H9 (cell line): Measurements from ENCODE around the gene TUBB6. TPM values are rescaled to one million over a fixed set of nuclear protein-coding genes. Genes with fewer than 3 reads are reported as not detected.

Experiments used
- DNase-seq: peaks from one replicate; pipeline ENCODE4 v3.0.0-alpha.2; 2017
- H2AFZ ChIP-seq: one replicate; pipeline ENCODE4 v1.6.1; 2013; ENCODE audit warnings: mild to moderate bottlenecking, low read length, control low read depth, moderate library complexity
- H2AK5ac ChIP-seq: 2 replicates; pipeline ENCODE4 v1.6.1; 2013; ENCODE audit warnings: low read length, control low read depth, mixed read lengths; ENCODE audit not compliant: insufficient read length
- H2BK120ac ChIP-seq: one replicate; pipeline ENCODE4 v1.6.1; 2013; ENCODE audit warnings: low read depth, mild to moderate bottlenecking, low read length, control low read depth, inconsistent platforms; ENCODE audit not compliant: poor library complexity, severe bottlenecking
- H2BK12ac ChIP-seq: 2 replicates; pipeline ENCODE4 v1.6.1; 2013; ENCODE audit warnings: low read length, control low read depth, mixed read lengths, low read depth; ENCODE audit not compliant: insufficient read length
- H2BK15ac ChIP-seq: 2 replicates; pipeline ENCODE4 v1.6.1; 2013; ENCODE audit warnings: low read depth, low read length, control low read depth
- H2BK20ac ChIP-seq: one replicate; pipeline ENCODE4 v1.6.1; 2013; ENCODE audit warnings: low read depth, mild to moderate bottlenecking, low read length, control low read depth, inconsistent platforms; ENCODE audit not compliant: poor library complexity, severe bottlenecking
- H2BK5ac ChIP-seq: 2 replicates; pipeline ENCODE4 v1.6.1; 2013; ENCODE audit warnings: low read length, control low read depth, mixed read lengths; ENCODE audit not compliant: insufficient read length
- H3K14ac ChIP-seq: 2 replicates; pipeline ENCODE4 v1.6.1; 2013; ENCODE audit warnings: low read length, control low read depth; ENCODE audit not compliant: insufficient read depth
- H3K18ac ChIP-seq: 2 replicates; pipeline ENCODE4 v1.6.1; 2013; ENCODE audit warnings: low read depth, mild to moderate bottlenecking, mixed read lengths, low read length, control low read depth; ENCODE audit not compliant: insufficient read length
- H3K23ac ChIP-seq: 2 replicates; pipeline ENCODE4 v1.6.1; 2013; ENCODE audit warnings: low read length, control low read depth, mixed read lengths, low read depth; ENCODE audit not compliant: insufficient read length
- H3K23me2 ChIP-seq: 2 replicates; pipeline ENCODE4 v1.6.1; 2013; ENCODE audit warnings: low read depth, mild to moderate bottlenecking, mixed read lengths, low read length, control low read depth; ENCODE audit not compliant: insufficient read length, poor library complexity, severe bottlenecking
- H3K27ac ChIP-seq: 2 replicates; pipeline ENCODE4 v1.5.1; 2013; ENCODE audit warnings: low read length, control low read depth, mixed read lengths, low read depth; ENCODE audit not compliant: insufficient read length
- H3K27me3 ChIP-seq: 2 replicates; pipeline ENCODE4 v1.6.1; 2013; ENCODE audit warnings: low read length, control low read depth, inconsistent platforms; ENCODE audit not compliant: insufficient read depth
- H3K4ac ChIP-seq: 2 replicates; pipeline ENCODE4 v1.6.1; 2013; ENCODE audit warnings: low read depth, mild to moderate bottlenecking, control low read depth, inconsistent platforms, low read length, moderate library complexity
- H3K4me1 ChIP-seq: 2 replicates; pipeline ENCODE4 v1.6.1; 2013; ENCODE audit warnings: low read length, control low read depth, inconsistent platforms; ENCODE audit not compliant: insufficient read depth
- H3K4me2 ChIP-seq: 2 replicates; pipeline ENCODE4 v1.6.1; 2013; ENCODE audit warnings: low read length, control low read depth, mixed read lengths; ENCODE audit not compliant: insufficient read length, insufficient read depth
- H3K56ac ChIP-seq: 2 replicates; pipeline ENCODE4 v1.6.1; 2013; ENCODE audit warnings: low read depth, mild to moderate bottlenecking, mixed read lengths, low read length, control low read depth; ENCODE audit not compliant: insufficient read length
- H3K79me1 ChIP-seq: 2 replicates; pipeline ENCODE4 v1.6.1; 2013; ENCODE audit warnings: low read depth, mild to moderate bottlenecking, moderate library complexity, low read length, control low read depth, inconsistent platforms; ENCODE audit not compliant: insufficient read depth, poor library complexity, severe bottlenecking
- H3K79me2 ChIP-seq: 2 replicates; pipeline ENCODE4 v1.6.1; 2013; ENCODE audit warnings: low read length, control low read depth, inconsistent platforms; ENCODE audit not compliant: insufficient read depth
- H3K9ac ChIP-seq: 2 replicates; pipeline ENCODE4 v1.6.1; 2013; ENCODE audit warnings: low read length, control low read depth, mixed read lengths; ENCODE audit not compliant: insufficient read length; ENCODE audit errors: extremely low read depth
- H3K9me3 ChIP-seq: one replicate; pipeline ENCODE4 v1.6.1; 2013; ENCODE audit warnings: low read depth, low read length, inconsistent platforms; ENCODE audit not compliant: control insufficient read depth
- H3T11ph ChIP-seq: one replicate; pipeline ENCODE4 v1.6.1; 2013; ENCODE audit warnings: mild to moderate bottlenecking, low read length, control low read depth, inconsistent platforms
- H4K20me1 ChIP-seq: one replicate; pipeline ENCODE4 v1.6.1; 2013; ENCODE audit not compliant: control insufficient read depth, insufficient read length, insufficient read depth
- H4K5ac ChIP-seq: 2 replicates; pipeline ENCODE4 v1.6.1; 2013; ENCODE audit warnings: low read depth, mild to moderate bottlenecking, mixed read lengths, low read length, control low read depth; ENCODE audit not compliant: insufficient read length
- H4K8ac ChIP-seq: replicated peaks from 2 replicates; pipeline ENCODE4 v1.6.1; 2013; ENCODE audit warnings: low read length, control low read depth, mixed read lengths, low read depth; ENCODE audit not compliant: insufficient read length
- H4K91ac ChIP-seq: 2 replicates; pipeline ENCODE4 v1.6.1; 2013; ENCODE audit warnings: low read depth, mild to moderate bottlenecking, moderate library complexity, mixed read lengths, low read length, control low read depth; ENCODE audit not compliant: insufficient read length
- H3K27ac Mint-ChIP-seq, 3 experiments: 2 replicates in 2 of 3; 3 replicates in 1 of 3; pipeline ENCODE4 v1.8.0; 2020 to 2021; ENCODE audit warnings: mixed read lengths in 3 of 3, mild to moderate bottlenecking in 1 of 3, moderate library complexity in 1 of 3
- H3K27me3 Mint-ChIP-seq: 2 replicates; pipeline ENCODE4 v1.8.0; 2021; ENCODE audit warnings: low read depth, mild to moderate bottlenecking, moderate library complexity, mixed read lengths
- H3K36me3 Mint-ChIP-seq, 3 experiments: 2 replicates in 2 of 3; 3 replicates in 1 of 3; pipeline ENCODE4 v1.8.0; 2020 to 2021; ENCODE audit warnings: low read depth in 3 of 3, mixed read lengths in 3 of 3; ENCODE audit not compliant: insufficient read depth in 1 of 3
- H3K4me1 Mint-ChIP-seq, 2 experiments: 2 replicates each; pipeline ENCODE4 v1.8.0; 2020; ENCODE audit warnings: mixed read lengths in 2 of 2
- H3K4me3 Mint-ChIP-seq, 2 experiments: 2 replicates in 1 of 2; 3 replicates in 1 of 2; pipeline ENCODE4 v1.8.0; 2020 to 2021; ENCODE audit warnings: mild to moderate bottlenecking in 2 of 2, mixed read lengths in 2 of 2, moderate library complexity in 1 of 2
- H3K9me3 Mint-ChIP-seq, 2 experiments: 2 replicates in 1 of 2; 3 replicates in 1 of 2; pipeline ENCODE4 v1.8.0; 2020; ENCODE audit warnings: mild to moderate bottlenecking in 2 of 2, mixed read lengths in 2 of 2, moderate library complexity in 1 of 2
- CTCF ChIP-seq: fragments of 200-600 bp; sonication (generic); conservative IDR thresholded peaks from 3 replicates; pipeline ENCODE4 v1.8.0; 2021; ENCODE audit warnings: antibody characterized with exemption, mild to moderate bottlenecking
- WGBS: extraction: QIAGEN DNeasy Blood & Tissue Kit; methylation state at CpG from one replicate; pipeline ENCODE4 v1.1.7; 2013; ENCODE audit warnings: missing lambda C conversion rate, low lambda C conversion rate, mixed read lengths; ENCODE audit not compliant: insufficient read length; ENCODE audit errors: extremely low coverage; 5-methylcytosine and 5-hydroxymethylcytosine counted together
- total RNA-seq: library from RNA; stranded (reverse); gene quantifications from 2 replicates; pipeline ENCODE4 v1.2.1, GENCODE V29; 2021

The TUBB6 gene
- total RNA-seq, 1 experiment from 2014 or later: 134 TPM

GRCh38 chr18:12291161-12291560 is 16.9 kb upstream of the TUBB6 start:
- H4K91ac ChIP-seq: no peak overlapping the region
- no peak overlapping the region for H3K18ac ChIP-seq
- H3K23ac ChIP-seq: no peak overlapping the region
- no peak overlapping the region for H3K4me2 ChIP-seq
- no peak overlapping the region for H3K14ac ChIP-seq
- no peaks in the 10 kb centered on the region for H3K36me3 Mint-ChIP-seq
- no peak overlapping the region for H2BK15ac ChIP-seq
- H3K27me3 Mint-ChIP-seq: peaks cover 32% of the 10 kb centered on the region
- peaks cover 14% of the 10 kb centered on the region for H3K23me2 ChIP-seq
- H3K4ac ChIP-seq: no peak overlapping the region
- TF ChIP-seq CTCF: no peak
- no peaks in the 10 kb centered on the region for H3K4me1 ChIP-seq
- H3T11ph ChIP-seq: no peak overlapping the region
- no CpG with 5 or more reads among the region's 6 CpGs for WGBS
- H4K20me1 ChIP-seq: no peaks in the 10 kb centered on the region
- H3K9ac ChIP-seq: no peak overlapping the region
- no peaks in the 10 kb centered on the region for H3K9me3 ChIP-seq
- H3K79me1 ChIP-seq: no peaks in the 10 kb centered on the region
- H3K4me3 Mint-ChIP-seq: no peak overlapping the region
- no peak overlapping the region for H2AK5ac ChIP-seq
- no peak overlapping the region for H3K27ac ChIP-seq
- H3K79me2 ChIP-seq: no peaks in the 10 kb centered on the region
- peaks cover 14 to 20% of the 10 kb centered on the region in 2 experiments for H3K4me1 Mint-ChIP-seq
- H3K56ac ChIP-seq: no peak overlapping the region
- no peaks in the 10 kb centered on the region; a peak in 1 of 5 replicates for H3K9me3 Mint-ChIP-seq
- DNase-seq: no peak
- H2BK20ac ChIP-seq: no peak overlapping the region
- no peak overlapping the region for H2BK120ac ChIP-seq
- H3K27ac Mint-ChIP-seq: no peak overlapping the region
- no peak overlapping the region for H4K8ac ChIP-seq
- no peaks in the 10 kb centered on the region; the same call in 1 of the 2 replicates for H3K27me3 ChIP-seq
- no peak overlapping the region for H2BK12ac ChIP-seq
- H4K5ac ChIP-seq: no peak overlapping the region
- H2BK5ac ChIP-seq: no peak overlapping the region
- H2AFZ ChIP-seq: no peak overlapping the region
